AG04449 (cell line): ENCODE data around the gene NPTX1.

Experiments
- CTCF ChIA-PET: fragments of 350-600 bp; formaldehyde crosslinking; extraction: SDS; loops from one replicate; lab custom pipeline; 2021; ENCODE audit warnings: antibody characterized with exemption; lab: Yijun Ruan, JAX
- POLR2A ChIA-PET: fragments of 400-600, 350-600 bp; formaldehyde crosslinking; extraction: SDS; loops from one replicate; lab custom pipeline; 2020; ENCODE audit warnings: antibody characterized with exemption, inconsistent platforms; lab: Yijun Ruan, JAX
- DNase-seq: peaks from one replicate; pipeline ENCODE4 v3.0.0-alpha.2; 2010; ENCODE audit warnings: low read depth, low spot score
- H3K4me3 ChIP-seq: 2 replicates; pipeline ENCODE4 v1.5.1; 2011; ENCODE audit warnings: low read depth, mild to moderate bottlenecking, control low read depth, low read length
- CTCF ChIP-seq: IDR thresholded peaks from one replicate; pipeline ENCODE4 v1.5.1; 2011; ENCODE audit warnings: mild to moderate bottlenecking, moderate library complexity, low read length, control low read depth, inconsistent platforms; ENCODE audit not compliant: insufficient read depth; ENCODE audit errors: missing control alignments

NPTX1 gene

GRCh38 chr17:80499961-80500665 is 23.7 kb upstream of the NPTX1 start:
- TF ChIP-seq CTCF, result no peak
- POLR2A ChIA-PET, result no interaction called here
- no peak overlapping the region for H3K4me3 ChIP-seq
- CTCF ChIA-PET, result no interaction called here
- DNase-seq, result no peak

- H3K4me3 ChIP-seq, result no peak overlapping the region
- CTCF ChIA-PET, result no interaction called here
- TF ChIP-seq CTCF, result no peak
- POLR2A ChIA-PET, result no interaction called here
- no peak for DNase-seq
Observed at GRCh38 chr17:80499560-80499959, 23.2 kb upstream of the NPTX1 start.

GRCh38 chr17:80498920-80499410 is 22.6 kb upstream of the NPTX1 start:
- ChIA-PET POLR2A (no interaction called here), CTCF (no interaction called here)
- DNase-seq, result no peak
- no peak for TF ChIP-seq CTCF
- no peak overlapping the region for H3K4me3 ChIP-seq

- ChIA-PET CTCF (interaction anchor here (1.2 kb wide), 1 partner anchor 16 kb away, joined by 5 read pairs; no protein-coding TSS in a partner anchor), POLR2A (interaction anchor here (0.6 to 0.8 kb wide), 2 partner anchors 20 to 44 kb away, joined by 3 read pairs; no protein-coding TSS in a partner anchor)
- no peak for TF ChIP-seq CTCF
- H3K4me3 ChIP-seq, result no peak overlapping the region
- no peak for DNase-seq
Observed at GRCh38 chr17:80498242-80498919, 22.0 kb upstream of the NPTX1 start.

- no peak for TF ChIP-seq CTCF
- H3K4me3 ChIP-seq, result no peak overlapping the region
- CTCF ChIA-PET, result interaction anchor here (1.2 kb wide), 1 partner anchor 16 kb away, joined by 5 read pairs; no protein-coding TSS in a partner anchor
- DNase-seq, result no peak
- POLR2A ChIA-PET, result interaction anchor here (0.6 to 0.8 kb wide), 2 partner anchors 20 to 43 kb away, joined by 3 read pairs; no protein-coding TSS in a partner anchor
Observed at GRCh38 chr17:80497726-80498241, 21.4 kb upstream of the NPTX1 start.

GRCh38 chr17:80494547-80494946 is 18.1 kb upstream of the NPTX1 start:
- ChIA-PET CTCF (interaction anchor here (1.5 kb wide), 1 partner anchor 81 kb away, joined by 3 read pairs; no protein-coding TSS in a partner anchor), POLR2A (no interaction called here)
- DNase-seq, result no peak
- no peak overlapping the region for H3K4me3 ChIP-seq
- no peak for TF ChIP-seq CTCF
